Measurements from ENCODE around the gene ISG20. TPM values are rescaled to one million over a fixed set of nuclear protein-coding genes. Genes with fewer than 3 reads are reported as not detected.
A peak's percentile ranks its signal among the peaks of the same experiment; 100 is the strongest.

The ISG20 gene
- total RNA-seq, 1 donor = 3.3 TPM

DNA sequence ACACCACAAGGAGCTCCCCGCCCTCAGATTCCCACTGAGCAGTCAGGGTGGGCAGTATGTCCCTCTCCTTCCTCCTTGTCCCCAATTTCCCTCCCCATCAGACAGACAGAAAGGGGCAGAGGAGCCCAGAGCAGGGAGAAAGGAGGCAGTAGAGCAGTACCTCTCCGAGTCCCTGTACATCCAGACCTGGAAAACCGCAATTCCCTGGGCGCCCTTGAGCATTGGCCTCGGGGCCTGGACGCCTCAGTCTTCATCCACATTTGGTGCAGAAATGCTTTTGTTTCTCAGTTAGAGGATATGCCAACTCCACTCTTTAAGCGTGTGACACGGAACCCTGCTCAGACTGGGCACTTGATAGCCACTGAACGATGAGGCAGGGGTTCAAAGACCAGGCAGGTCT is 5.9 kb downstream of the ISG20 start:
- Histone ChIP-seq H3K9me3 (ENCODE audit: low read depth, low read length) (no peaks in the 10 kb centered on the region), H3K27me3 (ENCODE audit: insufficient read depth, low read length) (no peaks in the 10 kb centered on the region), H4K20me1 (ENCODE audit: insufficient read depth, low read length) (no peaks in the 10 kb centered on the region), H3K36me3 (ENCODE audit: insufficient read depth, low read length) (no peaks in the 10 kb centered on the region), H3K79me2 (ENCODE audit: insufficient read depth, low read length) (no peaks in the 10 kb centered on the region), H3K4me1 (ENCODE audit: insufficient read depth, low read length) (peaks cover 13% of the 10 kb centered on the region), H3K4me2 (ENCODE audit: insufficient read depth, low read length) (no peak overlapping the region), H3K4me3 (ENCODE audit: insufficient read depth, low read length) (no peak overlapping the region), H3K27ac (ENCODE audit: low read depth, low read length) (no peak overlapping the region), H2AFZ (ENCODE audit: low read length) (no peak overlapping the region)
- no peak for TF ChIP-seq CTCF (IDR thresholded peaks at IDR 0.05; ENCODE audit: extremely low read depth, low read depth, low read length)
- DNase-seq (ENCODE audit: insufficient read length, low spot score, missing footprints) = peak; percentile 75

DNA sequence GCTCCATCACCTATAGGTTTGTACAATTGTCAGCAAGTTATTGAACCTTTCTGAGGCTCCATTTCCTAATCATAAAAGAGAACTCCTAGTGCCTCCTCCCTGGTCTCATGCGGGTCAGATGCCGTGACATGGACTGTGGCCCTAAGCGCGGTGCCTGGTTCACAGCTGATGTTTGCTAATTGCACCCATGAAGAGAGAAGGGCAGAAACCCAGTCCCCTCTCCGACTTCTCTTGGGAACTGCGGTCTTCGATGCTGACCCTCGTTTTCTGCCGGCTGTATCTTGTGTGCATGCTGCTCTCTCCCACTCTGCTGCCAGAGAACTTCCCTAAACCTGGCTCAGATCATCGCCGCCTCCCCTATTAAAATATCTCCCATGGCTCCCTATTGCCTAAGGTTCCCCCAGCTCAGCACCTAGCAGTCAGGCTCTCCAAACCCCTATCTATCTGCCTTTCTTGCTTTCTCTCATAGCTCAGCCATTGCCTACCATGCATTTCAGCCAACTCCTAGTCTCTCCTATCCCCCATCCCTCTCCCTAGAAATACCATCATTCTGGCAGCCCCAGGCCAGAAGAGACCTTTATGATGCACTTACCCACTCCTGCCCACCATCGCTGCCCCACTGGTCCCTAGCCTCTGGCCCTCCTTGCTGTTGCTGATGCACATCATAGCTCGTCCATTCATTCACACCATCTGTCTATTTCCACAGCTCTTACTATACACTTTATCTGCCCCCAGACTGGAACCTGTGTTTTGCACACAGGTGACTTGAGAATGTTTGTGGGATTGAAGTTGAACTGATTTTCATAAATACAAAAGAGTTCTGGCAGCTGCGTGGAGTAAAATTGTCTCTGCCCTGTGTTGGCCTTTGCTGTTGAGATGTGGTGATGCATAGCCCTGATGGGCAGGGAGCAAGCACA is 6.6 kb downstream of the ISG20 start:
- H3K27ac ChIP-seq (ENCODE audit: low read depth, low read length) = no peak overlapping the region
- no peaks in the 10 kb centered on the region for H3K36me3 ChIP-seq (ENCODE audit: insufficient read depth, low read length)
- TF ChIP-seq CTCF (IDR thresholded peaks at IDR 0.05; ENCODE audit: extremely low read depth, low read depth, low read length) = no peak
- no peaks in the 10 kb centered on the region for H3K27me3 ChIP-seq (ENCODE audit: insufficient read depth, low read length)
- no peaks in the 10 kb centered on the region for H3K9me3 ChIP-seq (ENCODE audit: low read depth, low read length)
- no peaks in the 10 kb centered on the region for H3K79me2 ChIP-seq (ENCODE audit: insufficient read depth, low read length)
- H2AFZ ChIP-seq (ENCODE audit: low read length) = no peak overlapping the region
- H4K20me1 ChIP-seq (ENCODE audit: insufficient read depth, low read length) = no peaks in the 10 kb centered on the region
- peaks cover 16% of the 10 kb centered on the region for H3K4me1 ChIP-seq (ENCODE audit: insufficient read depth, low read length)
- H3K4me3 ChIP-seq (ENCODE audit: insufficient read depth, low read length) = no peak overlapping the region
- no peak overlapping the region for H3K4me2 ChIP-seq (ENCODE audit: insufficient read depth, low read length)
- no peak for DNase-seq (ENCODE audit: insufficient read length, low spot score, missing footprints)

DNA sequence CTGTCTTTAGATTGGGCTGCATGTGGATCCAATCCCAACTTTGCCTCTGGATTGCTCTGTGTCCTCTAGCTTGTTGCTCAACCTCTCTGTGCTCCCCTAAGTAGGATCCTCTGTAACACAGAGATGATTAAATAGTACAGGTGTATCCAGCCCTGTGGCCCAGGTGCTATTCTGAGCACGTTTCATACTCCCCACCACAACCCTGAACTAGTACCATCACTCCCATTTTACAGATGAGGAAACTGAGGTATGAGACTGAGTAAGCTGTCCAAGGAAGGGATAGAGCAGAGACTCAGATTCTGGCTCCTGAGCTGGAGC is 7.2 kb downstream of the ISG20 start:
- H3K79me2 ChIP-seq (ENCODE audit: insufficient read depth, low read length) = no peaks in the 10 kb centered on the region
- H4K20me1 ChIP-seq (ENCODE audit: insufficient read depth, low read length) = no peaks in the 10 kb centered on the region
- no peak for TF ChIP-seq CTCF (IDR thresholded peaks at IDR 0.05; ENCODE audit: extremely low read depth, low read depth, low read length)
- no peak for DNase-seq (ENCODE audit: insufficient read length, low spot score, missing footprints)
- H3K4me2 ChIP-seq (ENCODE audit: insufficient read depth, low read length) = no peak overlapping the region
- H3K36me3 ChIP-seq (ENCODE audit: insufficient read depth, low read length) = no peaks in the 10 kb centered on the region
- H3K27ac ChIP-seq (ENCODE audit: low read depth, low read length) = no peak overlapping the region
- H3K4me3 ChIP-seq (ENCODE audit: insufficient read depth, low read length) = no peak overlapping the region
- H3K4me1 ChIP-seq (ENCODE audit: insufficient read depth, low read length) = peaks cover 16% of the 10 kb centered on the region
- H3K9me3 ChIP-seq (ENCODE audit: low read depth, low read length) = no peaks in the 10 kb centered on the region
- H3K27me3 ChIP-seq (ENCODE audit: insufficient read depth, low read length) = no peaks in the 10 kb centered on the region
- no peak overlapping the region for H2AFZ ChIP-seq (ENCODE audit: low read length)

GRCh38 chr15:88646951-88647350 is 8.1 kb downstream of the ISG20 start:
- no peak overlapping the region for H3K4me3 ChIP-seq (ENCODE audit: insufficient read depth, low read length)
- H3K27ac ChIP-seq (ENCODE audit: low read depth, low read length) = no peak overlapping the region
- no peaks in the 10 kb centered on the region for H3K27me3 ChIP-seq (ENCODE audit: insufficient read depth, low read length)
- TF ChIP-seq CTCF (IDR thresholded peaks at IDR 0.05; ENCODE audit: extremely low read depth, low read depth, low read length) = no peak
- H2AFZ ChIP-seq (ENCODE audit: low read length) = no peak overlapping the region
- peaks cover 16% of the 10 kb centered on the region for H3K4me1 ChIP-seq (ENCODE audit: insufficient read depth, low read length)
- DNase-seq (ENCODE audit: insufficient read length, low spot score, missing footprints) = no peak
- H3K79me2 ChIP-seq (ENCODE audit: insufficient read depth, low read length) = no peaks in the 10 kb centered on the region
- no peaks in the 10 kb centered on the region for H4K20me1 ChIP-seq (ENCODE audit: insufficient read depth, low read length)
- no peak overlapping the region for H3K4me2 ChIP-seq (ENCODE audit: insufficient read depth, low read length)
- no peaks in the 10 kb centered on the region for H3K36me3 ChIP-seq (ENCODE audit: insufficient read depth, low read length)
- no peaks in the 10 kb centered on the region for H3K9me3 ChIP-seq (ENCODE audit: low read depth, low read length)

Measured in osteoblast (primary cell).